Measurements from ENCODE around the gene LRRC74B.
"Not testable (repeated sequence)": the region's sequence is repeated elsewhere in the genome, so short reads cannot be mapped to it uniquely, and the experiment has no call there.

Gene LRRC74B

DNA sequence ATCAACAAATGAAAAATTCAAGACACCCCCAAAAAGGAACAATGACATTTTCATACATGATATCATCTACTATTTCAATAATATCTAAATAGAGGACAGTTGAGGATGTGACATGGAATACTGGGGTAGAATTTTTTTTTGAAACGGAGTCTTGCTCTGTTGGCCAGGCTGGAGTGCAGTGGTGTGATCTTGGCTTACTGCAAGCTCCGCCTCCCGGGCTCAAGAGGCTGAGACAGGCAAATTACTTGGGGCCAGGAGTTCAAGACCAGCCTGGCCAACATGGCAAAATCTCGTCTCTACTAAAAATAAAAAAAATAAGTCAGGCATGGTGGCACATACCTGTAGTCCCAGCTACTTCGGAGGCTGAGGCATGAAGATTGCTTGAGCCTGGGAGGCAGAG is 41.4 kb downstream of the LRRC74B start:
- no peak for DNase-seq (ENCODE audit: low read depth)
- H3K4me3 ChIP-seq (ENCODE audit: control insufficient read depth, low read depth, low read length), result no peak overlapping the region
- TF ChIP-seq CTCF (conservative IDR thresholded peaks at IDR 0.05; ENCODE audit: control insufficient read depth, insufficient read depth, low read depth, low read length), result no peak

DNA sequence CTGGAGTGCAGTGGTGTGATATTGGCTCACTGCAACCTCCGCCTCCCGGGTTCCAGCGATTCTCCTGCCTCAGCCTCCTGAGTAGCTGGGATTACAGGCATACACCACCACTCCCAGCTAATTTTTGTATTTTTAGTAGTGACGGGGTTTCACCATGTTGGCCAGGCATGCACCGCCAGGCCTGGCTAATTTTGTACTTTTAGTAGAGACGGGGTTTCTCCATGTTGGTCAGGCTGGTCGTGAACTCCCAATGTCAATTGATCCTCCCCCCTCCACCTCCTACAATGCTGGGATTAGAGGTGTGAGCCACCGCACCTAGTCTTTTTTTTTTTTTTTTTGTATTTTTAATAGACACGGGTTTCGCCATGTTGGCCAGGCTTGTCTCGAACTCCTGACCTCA is 42.2 kb downstream of the LRRC74B start:
- not testable (repeated sequence) for DNase-seq (ENCODE audit: low read depth)

GRCh38 chr22:21091220-21091619 is 45.5 kb downstream of the LRRC74B start:
- DNase-seq (ENCODE audit: low read depth); H3K4me3 ChIP-seq (ENCODE audit: control insufficient read depth, low read depth, low read length): not testable (repeated sequence)

More for the DNA sequence above, 42.2 kb downstream of the LRRC74B start:
- H3K4me3 ChIP-seq (ENCODE audit: control insufficient read depth, low read depth, low read length), result not testable (repeated sequence)

- no peak for DNase-seq (ENCODE audit: low read depth)
- no peak overlapping the region for H3K4me3 ChIP-seq (ENCODE audit: control insufficient read depth, low read depth, low read length)
- TF ChIP-seq CTCF (conservative IDR thresholded peaks at IDR 0.05; ENCODE audit: control insufficient read depth, insufficient read depth, low read depth, low read length), result no peak
These were observed 47.2 kb downstream of the LRRC74B start for GRCh38 chr22:21092797-21093554.

- not testable (repeated sequence) for DNase-seq (ENCODE audit: low read depth)
These were observed 47.9 kb downstream of the LRRC74B start for GRCh38 chr22:21093555-21094137.

DNA sequence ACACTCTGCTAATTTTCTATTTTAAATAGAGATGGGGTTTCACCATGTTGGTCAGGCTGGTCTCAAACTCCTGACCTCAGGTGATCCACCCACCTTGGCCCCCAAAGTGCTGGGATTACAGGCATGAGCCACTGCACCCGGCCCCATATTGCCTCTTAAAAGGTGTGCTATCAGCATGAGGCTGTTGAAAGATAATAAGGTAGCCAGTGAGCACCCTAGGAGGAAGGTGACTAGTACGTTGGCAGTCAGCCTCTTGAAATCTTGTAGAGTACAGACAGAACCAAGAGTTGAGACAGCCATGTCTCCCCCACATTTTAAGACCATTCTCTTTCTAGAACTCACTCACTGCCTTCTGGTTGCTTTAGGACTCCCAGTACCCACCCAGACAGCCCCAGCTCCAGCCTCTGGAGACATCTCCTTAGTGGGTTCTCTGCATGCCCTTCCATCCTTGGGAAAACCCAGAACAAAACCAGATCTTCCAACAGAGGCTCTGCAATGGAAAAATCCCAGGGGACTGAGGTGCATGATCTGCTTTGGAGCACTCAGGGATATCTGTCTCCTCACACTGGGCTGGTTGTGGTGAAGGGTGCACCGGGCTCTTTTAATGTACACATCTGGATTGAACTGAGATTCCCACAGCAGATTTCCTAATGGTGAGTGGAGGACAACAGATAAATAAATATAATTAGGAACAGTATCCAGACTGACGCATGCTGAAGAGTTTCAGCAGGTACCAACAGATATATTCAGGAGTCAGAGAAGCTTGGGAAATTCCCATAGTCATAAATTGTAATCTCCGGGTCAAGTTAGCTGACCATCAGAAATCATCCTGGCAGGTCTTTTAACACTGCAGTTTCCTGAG is 49.4 kb downstream of the LRRC74B start:
- TF ChIP-seq CTCF (conservative IDR thresholded peaks at IDR 0.05; ENCODE audit: control insufficient read depth, insufficient read depth, low read depth, low read length), result no peak
- H3K4me3 ChIP-seq (ENCODE audit: control insufficient read depth, low read depth, low read length), result no peak overlapping the region
- DNase-seq (ENCODE audit: low read depth), result no peak

More at GRCh38 chr22:21093555-21094137, 47.9 kb downstream of the LRRC74B start:
- not testable (repeated sequence) for H3K4me3 ChIP-seq (ENCODE audit: control insufficient read depth, low read depth, low read length)

DNA sequence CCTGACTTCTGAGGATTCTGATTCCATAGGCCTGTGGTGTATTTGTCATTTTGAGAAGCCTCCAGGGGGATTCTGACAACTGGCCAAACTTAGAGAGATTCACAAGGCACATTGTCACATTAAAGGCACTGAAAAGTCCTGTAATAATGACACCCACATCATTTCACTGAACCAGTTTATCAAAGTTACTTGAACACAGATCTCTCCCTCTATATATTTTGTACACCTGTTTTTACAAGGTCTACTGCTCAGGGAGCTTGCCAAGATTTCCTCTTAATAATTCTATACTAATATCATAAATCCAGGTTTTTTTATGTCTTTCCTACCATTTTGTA is 50.0 kb downstream of the LRRC74B start:
- no peak for TF ChIP-seq CTCF (conservative IDR thresholded peaks at IDR 0.05; ENCODE audit: control insufficient read depth, insufficient read depth, low read depth, low read length)
- DNase-seq (ENCODE audit: low read depth), result no peak
- no peak overlapping the region for H3K4me3 ChIP-seq (ENCODE audit: control insufficient read depth, low read depth, low read length)

DNA sequence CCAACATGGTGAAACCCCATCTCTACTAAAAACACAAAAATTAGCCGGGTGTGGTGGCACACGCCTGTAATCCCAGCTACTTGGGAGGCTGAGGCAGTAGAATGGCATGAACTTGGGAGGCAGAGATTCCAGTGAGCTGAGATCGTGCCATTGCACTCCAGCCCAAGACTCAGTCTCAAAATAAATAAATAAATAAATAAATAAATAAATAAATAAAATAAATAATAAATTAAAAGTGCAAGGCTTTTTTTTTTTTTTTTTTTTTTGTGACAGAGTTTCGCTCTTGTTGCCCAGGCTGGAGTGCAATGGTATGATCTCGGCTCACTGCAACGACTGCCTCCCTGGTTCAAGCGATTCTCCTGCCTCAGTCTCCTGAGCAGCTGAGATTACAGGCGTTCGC is 51.1 kb downstream of the LRRC74B start:
- DNase-seq (ENCODE audit: low read depth); H3K4me3 ChIP-seq (ENCODE audit: control insufficient read depth, low read depth, low read length): not testable (repeated sequence)
